ENCODE measurements around the gene MED16.

GRCh38 chr19:926323-926588 is 33.3 kb upstream of the MED16 start:
- TF ChIP-seq CTCF (IDR thresholded peaks at IDR 0.05) (no peak), ZFX (IDR thresholded peaks at IDR 0.05; ENCODE audit: borderline replicate concordance) (no peak)
